ENCODE measurements around the gene FUBP3.

Gene FUBP3

DNA sequence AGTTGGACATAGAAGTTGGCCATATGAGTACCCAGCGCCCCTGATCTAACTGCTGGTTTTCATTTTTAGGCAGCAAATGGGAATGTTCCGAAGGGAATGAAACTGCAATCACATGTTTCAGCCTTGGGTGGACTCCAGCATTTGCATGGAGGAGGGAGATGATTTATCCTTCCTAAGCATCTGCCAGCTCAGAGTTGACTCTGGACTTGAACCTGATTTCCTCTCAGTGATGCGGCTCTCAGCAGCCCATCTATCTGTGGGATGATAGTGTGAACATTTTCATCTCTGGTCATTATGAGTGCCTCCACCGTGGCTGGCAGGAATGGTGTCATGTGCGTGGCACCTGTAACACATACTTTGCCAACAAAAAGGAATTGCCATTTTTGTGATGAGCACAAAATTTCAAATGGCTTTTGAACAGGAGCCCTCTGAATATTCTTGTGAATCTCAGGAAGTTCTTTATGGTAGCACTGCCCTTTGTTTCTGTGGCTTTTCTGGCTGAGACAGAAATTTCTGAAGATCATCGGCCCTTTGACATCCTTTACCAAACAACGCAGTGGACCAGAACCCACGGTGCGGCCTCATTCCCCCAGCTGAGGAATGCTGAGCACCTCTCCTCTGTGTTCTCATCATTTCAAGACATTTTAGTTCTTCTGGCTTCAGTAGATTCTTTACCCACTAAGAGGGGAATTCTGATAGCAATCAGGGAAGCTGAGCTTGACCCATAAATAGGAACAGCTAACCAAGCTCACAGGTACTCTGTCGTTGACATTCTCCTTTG, 28.5 kb downstream of the FUBP3 start:
- DNase-seq (ENCODE audit: low read depth), result no peak

DNA sequence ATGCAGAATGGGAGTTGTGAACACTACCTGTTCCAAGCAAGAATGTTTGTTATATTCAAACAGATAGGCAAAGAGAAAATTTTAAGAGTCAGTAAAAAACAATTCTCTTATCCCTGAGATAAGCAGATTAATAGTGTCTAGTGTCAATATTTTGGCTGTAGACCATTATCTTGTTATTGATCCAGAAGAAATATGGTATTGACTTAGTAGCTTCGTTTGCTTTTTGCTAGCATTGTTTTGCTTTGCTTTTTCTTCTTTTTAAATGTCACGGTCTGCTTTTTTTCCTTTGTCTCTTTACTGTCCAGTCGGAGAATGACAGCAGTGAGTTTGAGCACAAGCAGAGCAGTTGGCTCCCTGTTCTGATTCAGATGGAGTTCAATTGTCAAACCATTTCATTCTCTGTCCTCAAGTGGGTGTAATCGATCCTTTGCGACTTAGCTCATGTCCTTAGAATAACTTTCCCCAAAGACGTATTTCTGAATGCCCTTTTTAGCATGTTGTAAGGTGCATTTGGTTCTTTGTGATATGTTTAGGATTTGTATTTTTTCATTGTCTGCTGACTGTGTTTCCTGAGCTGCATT, 29.3 kb downstream of the FUBP3 start:
- DNase-seq (ENCODE audit: low read depth), result no peak

DNA sequence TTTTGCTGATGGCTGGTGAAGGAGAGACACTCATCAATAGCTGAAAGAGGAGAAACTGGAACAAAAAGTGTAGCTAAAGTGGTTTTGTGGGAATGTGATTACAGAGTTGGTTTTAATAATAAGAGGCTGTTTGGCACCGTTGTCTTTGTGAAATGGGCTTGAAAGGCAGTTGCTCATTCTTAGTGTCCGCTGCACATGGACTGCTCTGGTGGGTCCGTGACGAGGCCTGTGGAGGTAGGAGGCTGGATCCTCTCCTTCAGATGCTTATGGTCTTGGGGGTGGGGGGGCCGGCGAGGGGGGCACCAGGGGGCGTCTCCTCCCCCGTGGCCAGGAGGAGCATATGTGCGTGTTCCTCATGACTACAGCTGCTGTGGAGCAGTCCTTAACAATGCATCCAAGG, 29.8 kb downstream of the FUBP3 start:
- DNase-seq (ENCODE audit: low read depth), result no peak

DNA sequence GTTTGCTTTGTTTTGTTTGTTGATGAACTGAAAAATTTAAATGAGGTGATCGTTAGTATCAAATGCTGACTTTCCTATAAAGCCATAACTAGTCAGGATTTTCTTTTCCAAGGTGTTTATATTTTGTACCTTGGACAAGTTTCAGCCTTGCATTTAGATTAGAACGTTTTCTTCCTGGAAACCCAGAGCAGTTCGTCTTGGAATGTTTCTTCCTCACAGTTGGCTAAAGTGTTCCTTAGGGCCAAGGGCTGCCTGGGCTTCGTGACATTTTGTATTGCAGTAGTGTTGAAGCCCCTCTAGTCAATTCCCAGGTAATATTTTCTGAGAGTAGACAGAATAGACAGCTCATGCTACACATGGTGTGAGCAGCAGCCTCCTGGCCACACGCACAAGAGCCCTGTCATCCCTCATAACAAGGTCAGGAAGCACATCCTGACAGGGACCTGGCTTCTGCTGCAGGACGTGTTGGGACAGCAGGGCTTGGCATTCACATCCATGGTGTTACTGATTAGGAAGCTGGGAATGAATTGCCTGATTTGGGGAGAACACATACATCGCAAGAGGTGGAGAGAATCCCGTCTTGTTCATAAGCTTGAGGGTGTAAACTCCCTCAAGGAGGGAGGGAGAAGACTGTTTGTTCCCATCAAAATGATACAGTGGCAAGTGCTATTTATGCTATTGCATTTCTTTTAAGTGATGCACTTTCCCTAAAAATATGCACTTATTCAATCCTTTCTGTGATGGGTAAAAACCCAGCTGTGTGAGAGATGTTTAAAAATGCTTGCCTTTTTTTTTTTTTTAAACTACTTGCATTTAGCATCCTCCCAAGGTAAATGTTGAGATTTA, 31.7 kb downstream of the FUBP3 start:
- no peak for DNase-seq (ENCODE audit: low read depth)

DNA sequence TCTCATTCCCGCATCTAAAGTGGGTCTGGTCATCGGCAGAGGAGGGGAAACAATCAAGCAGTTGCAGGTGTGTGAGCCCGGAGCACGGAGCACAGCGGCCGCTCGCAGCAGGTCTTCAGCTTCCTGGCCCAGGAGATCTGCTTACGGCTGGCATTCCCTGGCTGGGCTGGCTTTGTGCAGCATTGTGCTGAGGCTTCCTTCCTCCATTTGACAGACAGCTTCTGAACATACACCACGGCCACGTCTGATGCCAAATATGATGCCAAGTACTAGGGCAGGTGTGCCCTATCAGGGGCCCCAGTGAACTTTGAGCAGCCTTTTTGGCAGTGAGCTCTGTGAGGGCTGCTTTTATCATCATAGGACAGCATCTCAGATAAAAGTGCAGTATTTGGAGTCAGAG, 37.1 kb downstream of the FUBP3 start:
- no peak for DNase-seq (ENCODE audit: low read depth)

DNA sequence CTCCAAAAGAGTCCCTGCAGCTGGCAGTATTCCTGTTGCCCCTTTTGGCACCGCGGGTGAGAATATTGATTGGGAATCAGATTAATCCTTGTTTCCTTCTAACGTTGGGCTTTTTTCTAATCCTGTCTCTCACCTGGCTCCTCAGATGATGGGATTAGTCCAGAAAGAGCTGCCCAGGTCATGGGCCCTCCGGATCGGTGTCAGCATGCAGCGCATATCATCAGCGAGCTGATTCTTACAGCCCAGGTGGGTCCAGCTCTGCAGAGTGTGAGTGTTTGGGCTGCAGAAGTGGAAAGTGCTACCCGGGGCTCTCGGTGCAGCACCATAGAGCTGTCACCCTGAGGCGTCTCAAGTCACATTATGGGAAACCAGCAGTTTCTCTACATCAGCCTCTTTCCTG, 44.1 kb downstream of the FUBP3 start:
- no peak for DNase-seq (ENCODE audit: low read depth)

DNA sequence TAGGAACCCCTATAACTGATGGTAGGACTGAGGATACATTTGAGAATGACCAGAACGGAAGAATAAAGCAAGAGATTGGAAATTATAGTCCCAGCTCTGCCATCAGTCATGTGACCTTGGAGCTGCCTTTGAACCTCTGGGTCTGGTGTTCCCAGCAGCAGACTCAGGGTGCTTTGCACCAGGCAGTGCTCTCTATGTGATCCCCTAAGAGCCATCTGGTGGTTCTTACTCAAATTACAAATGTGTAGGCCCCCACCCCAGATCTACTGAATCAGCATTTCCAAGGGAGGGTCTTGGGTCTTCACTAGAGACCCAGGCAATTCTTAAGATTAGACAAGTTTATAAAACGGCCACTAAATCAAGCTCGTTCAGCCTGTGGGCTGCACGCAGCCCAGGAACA, 44.8 kb downstream of the FUBP3 start:
- no peak for DNase-seq (ENCODE audit: low read depth)

DNA sequence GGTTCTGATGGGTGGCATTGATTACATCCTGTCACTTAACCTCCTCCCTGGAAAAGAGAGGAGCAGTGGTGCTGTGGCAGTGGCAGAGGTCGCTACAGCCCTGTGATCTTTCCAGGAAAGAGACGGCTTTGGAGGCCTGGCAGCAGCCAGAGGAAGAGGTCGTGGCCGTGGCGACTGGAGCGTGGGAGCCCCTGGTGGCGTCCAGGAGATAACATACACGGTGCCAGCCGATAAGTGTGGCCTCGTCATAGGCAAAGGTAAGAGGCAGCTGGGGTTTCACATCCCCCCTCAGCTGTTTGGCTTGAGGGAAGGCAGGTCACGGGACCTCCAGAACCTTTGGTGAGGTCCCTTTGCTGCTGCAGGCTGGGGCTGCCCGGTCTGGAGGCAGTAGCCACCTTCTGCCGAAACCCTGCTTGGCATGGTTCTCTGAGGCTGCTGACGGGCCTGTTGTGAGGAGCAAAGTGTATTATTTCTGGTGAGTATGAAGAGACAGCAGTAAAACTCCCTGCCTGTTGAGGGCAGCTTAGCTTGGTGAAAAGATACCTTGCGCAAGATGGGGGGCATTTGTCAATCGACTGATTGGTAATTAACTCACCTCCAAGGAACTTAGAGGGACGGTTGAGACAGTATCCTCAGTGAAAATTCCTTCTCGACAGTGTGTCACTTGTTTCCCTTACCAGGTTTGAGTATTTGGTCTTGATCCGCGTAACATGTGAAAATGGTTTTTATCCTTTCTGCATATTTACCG, 47.0 kb downstream of the FUBP3 start:
- DNase-seq (ENCODE audit: low read depth), result no peak

DNA sequence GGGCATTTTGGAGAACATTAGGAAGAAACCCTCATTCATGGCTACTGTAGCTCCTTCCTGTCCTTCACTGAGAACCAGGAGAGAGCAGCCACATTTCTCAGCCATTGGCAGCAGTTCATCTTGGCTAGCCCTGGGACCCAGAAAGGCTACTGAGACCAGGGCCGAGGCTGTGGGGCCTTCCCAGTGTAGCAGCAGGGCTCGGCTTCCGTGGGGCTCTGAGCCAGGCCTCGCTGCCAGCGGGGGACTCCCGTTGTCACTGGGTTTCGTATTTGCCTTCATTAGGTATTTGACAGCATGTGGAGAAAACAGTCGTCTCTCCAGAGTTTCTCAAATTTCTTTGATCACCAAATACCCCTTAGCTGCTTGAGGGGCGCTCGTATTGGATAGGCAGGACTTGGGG, 47.7 kb downstream of the FUBP3 start:
- DNase-seq (ENCODE audit: low read depth), result no peak

DNA sequence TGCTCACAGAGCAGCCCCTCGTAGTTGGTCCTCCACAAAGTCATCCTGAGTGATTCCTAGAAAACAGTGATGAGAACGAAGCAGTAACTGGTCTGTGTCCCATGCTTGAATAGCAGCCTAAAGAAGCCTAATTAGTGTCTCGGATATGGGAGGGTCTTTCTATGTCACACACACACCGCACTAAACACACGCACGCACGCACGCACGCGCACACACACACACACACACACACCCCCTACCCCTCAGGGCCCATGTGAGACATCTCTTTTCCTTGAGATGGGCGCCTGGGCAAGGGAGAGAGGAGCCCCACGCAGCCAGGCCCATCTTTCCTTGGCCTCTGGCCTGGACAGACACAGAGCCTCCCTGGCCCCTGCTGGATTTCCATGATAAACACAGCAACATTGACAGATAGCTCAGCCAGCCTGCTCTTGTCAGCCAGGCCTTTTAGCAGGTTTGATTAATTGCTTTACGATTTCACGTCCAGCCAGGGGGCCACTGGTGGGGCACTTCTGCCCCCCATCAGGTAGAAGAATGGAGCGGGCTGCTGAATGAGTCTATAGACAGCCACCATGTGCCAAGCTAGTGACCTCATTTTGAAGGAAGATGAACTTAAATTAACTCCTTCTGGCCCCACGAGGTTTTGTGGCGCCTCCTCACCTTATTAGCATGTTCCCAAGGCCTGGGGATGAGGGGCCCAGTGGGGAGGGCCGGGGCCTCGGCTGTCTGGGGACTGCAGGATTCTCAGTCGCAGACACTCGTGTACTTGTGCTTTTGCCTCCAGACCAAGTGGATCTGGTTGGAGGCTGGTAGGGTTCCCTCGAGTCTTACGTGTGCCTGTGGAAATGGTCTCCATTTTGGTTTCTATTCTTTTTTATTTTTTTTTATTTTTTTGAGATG, 48.8 kb downstream of the FUBP3 start:
- DNase-seq (ENCODE audit: low read depth), result no peak

DNA sequence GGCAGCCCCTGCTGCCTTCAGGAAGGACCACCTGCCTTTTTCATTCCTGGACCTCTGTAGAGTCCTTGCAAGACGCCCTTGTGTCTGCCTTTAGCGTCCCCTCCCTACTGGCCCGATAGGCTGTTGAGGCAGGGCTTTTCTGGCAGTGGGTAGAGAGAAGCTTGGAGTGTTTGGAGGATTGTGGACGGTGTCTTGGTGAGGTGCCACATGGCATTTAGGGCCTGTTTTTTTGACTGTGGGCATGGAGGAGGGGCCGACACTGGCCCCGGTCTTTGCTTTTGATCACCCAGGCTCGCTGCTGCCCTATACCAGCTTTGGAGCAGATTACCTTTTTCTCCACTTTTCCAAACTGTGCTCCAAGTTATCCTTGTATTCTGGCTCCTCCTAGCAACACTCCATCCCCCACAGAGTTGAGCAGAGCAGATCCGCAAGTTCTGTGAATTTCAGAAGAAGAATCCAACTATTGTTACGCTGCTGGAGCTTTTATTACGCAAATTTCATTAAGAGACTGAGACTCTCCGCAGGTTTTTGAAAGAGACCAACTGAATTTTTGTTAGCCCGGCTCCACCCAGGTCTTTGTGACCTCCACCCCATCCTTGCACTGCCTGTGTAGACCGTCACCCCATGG, 50.2 kb downstream of the FUBP3 start:
- DNase-seq (ENCODE audit: low read depth), result no peak

DNA sequence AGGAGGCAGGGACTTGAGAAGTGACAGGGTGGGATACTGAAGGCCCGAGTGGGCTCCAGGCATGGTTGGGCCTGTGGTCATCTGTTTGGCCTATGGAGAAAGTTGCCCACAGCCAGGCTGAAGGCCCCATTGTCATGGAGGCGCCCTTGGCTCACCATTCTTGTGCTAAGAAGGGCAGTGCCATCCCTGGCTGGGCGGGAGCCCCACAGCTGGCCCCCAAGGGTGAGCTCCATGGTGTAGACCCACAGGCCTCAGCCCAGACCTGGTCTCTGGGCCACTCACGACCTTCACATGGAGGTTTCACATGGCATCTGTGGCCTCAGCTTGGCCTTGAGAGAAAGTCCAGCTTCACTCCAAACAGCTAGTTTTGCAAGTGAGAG, 50.7 kb downstream of the FUBP3 start:
- DNase-seq (ENCODE audit: low read depth), result no peak

DNA sequence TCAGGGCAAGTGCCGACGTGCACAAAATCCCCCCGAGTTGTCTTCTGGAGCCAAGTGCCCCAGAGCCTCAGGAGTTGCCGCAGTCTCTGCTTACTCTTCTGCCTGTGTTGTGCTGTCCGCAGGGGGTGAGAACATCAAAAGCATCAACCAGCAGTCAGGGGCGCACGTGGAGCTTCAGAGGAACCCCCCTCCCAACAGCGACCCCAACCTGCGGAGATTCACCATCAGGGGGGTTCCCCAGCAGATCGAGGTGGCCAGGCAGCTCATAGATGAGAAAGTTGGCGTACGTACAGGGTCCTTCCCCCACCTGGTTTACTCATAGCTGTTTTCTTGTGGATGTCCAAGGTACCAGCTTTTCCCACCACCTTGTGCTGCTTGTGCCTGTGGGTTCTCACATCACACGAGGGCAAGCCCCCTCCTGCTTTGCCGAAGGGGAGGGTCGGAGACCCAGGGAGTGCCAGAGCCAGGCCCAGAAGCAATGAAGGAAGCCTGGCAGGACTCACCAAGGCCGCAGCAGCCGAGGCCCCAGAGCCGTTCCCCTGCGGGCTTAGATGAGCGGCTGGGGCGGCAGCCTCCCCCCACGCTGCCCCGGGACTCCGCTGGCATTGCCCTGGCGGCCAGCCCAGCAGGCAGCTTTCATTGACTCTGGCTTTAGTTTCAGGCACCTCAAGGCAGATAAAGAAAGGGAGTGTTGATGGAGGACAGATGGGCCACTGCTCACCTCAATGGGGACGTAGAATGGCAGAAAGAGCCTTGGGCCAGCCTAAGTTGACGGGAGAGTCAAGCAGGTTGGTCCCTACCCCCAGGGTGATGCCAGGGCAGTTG, 51.3 kb downstream of the FUBP3 start:
- no peak for DNase-seq (ENCODE audit: low read depth)

DNA sequence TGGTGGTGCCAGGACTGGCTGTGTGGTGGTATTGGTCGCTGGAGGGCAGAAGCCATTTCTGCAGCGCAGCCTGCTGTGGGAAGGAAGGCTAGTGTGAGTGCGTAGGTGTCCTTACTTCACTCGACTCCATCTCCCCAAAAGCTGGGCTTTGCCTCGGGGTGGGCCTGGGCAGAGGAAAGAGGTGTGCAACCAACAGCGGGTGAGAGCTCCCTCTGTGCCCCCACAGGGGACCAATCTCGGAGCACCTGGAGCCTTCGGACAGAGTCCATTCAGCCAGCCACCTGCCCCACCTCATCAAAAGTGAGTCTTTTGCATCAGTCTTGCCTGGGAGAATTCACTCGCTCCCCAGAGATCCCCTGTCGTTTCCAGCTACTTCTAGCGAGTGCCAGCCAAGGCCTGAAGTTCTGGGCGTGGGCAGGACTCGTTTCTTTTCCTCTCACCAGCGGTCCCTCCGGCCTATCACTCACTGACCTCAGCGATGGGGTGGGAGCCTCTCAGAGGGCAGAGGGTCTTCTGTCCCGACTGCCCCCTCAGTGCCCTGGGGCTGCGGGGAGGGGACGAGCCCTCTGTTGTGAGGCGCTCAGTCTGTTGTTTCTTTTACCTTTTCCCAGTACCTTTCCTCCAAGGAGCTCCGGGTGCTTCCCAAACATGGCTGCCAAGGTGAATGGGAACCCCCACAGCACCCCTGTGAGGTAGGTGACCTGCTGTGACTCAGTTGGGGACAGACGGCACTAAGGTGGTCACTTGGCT, 52.1 kb downstream of the FUBP3 start:
- DNase-seq (ENCODE audit: low read depth), result no peak

DNA sequence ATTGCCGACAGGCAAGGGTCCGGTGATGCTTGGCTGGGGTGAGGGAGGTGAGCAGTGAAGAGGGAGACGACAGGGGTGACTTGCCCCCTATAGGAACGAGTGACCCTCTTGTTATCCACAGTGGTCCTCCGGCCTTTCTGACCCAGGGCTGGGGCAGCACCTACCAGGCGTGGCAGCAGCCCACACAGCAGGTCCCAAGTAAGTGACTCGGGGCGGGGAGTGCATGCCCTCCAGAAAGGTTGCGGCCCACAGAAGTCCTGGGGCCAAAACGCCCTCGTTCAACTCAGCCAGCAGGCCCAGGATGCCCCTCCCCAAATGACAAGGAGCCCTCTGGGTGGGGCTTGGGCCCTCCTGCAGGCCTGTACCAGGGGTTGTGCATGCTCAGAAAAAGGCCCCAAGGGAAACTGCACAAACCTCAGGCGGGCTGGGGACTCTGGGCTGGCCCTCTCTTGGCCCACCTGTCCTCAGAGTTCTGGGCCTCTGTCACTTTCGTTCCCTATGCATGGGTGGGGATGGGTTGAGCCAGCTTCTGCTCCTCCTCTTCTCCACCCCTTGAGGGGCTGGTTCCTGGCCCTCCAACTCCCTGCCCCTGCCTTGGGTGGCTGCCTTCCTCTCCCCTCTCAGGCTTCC, 52.8 kb downstream of the FUBP3 start:
- no peak for DNase-seq (ENCODE audit: low read depth)

DNA sequence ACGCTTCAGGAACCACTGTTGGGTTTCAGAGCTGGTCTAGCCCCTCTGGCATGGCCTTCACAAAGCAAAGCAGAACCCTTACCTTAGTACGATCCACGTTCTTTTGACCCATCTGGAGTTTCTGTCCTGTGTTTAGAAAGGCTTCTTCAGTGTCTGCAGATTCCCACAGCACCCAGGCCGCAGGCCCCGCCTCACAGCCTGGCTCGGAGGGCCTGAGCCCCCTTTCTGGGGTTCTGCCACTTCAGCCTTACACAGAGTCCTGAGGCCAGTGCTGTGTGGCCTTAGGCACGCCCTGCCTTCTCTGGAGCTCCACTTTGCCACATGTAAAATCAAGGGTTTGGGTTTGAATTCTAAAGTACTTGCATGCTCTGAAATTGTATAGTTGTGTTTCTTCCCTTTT, 53.5 kb downstream of the FUBP3 start:
- DNase-seq (ENCODE audit: low read depth), result no peak

DNA sequence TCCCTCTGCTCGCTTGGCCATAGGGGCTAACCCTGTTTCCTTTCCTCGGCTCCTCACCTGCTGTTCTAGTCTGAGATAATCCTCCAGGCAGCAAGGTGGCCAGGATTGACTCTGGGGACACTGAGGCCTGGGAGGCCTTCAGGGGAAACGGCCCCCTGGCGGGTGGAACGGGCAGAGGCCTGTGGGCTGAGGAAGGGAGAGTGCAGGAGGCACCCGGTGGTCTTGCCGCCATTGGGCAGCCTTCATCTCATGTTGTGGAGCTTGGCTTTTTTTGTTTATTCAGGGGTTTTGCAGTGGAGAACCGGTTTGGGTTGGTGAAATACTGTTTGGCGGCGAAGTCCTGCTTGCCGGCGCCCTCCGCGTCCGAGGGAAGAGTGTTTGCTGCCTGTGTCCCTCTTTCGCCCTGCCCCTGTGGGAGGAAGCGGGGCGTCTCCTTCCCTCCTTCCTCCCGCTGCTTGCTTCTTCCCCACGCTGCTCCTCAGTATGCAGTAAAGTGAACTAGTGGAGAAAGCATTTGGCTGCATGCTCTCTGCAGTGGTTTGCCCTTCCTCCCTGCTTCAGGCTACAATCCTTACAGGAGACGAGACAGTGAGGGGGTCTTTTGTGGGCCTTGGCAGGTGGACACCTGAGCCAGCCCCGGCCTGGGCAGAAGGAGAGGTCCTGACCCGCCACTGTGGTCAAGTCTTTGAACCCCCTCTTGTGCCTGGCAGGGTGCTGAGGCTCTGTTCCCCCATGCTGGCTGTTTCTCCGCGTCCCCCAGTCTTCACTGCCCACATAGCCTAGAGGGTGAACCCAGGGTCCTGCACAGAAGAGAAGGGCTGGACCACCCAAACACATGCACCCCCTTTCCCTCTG, 54.2 kb downstream of the FUBP3 start:
- no peak for DNase-seq (ENCODE audit: low read depth)
